Colonic mucosa (tissue), 4 donors: ENCODE results near the gene GOLGA8K. TPM values are rescaled to one million over a fixed set of nuclear protein-coding genes. Genes with fewer than 3 reads are reported as not detected.
"Not testable (repeated sequence)": the region's sequence is repeated elsewhere in the genome, so short reads cannot be mapped to it uniquely, and the experiment has no call there.

ENCODE experiments used
- DNase-seq: peaks from one replicate; pipeline ENCODE4 v3.0.0-alpha.2; 2020
- H3K27ac ChIP-seq: fragments of 200-600 bp; one replicate; pipeline ENCODE4 v1.8.0; 2021
- H3K27me3 ChIP-seq: fragments of 200-600 bp; one replicate; pipeline ENCODE4 v1.8.0; 2021
- H3K36me3 ChIP-seq: fragments of 200-600 bp; one replicate; pipeline ENCODE4 v1.8.0; 2021
- H3K4me1 ChIP-seq: fragments of 200-600 bp; one replicate; pipeline ENCODE4 v1.8.0; 2021; ENCODE audit warnings: mild to moderate bottlenecking
- H3K4me3 ChIP-seq: fragments of 200-600 bp; one replicate; pipeline ENCODE4 v1.8.0; 2021
- H3K9ac ChIP-seq, 2 donors: one replicate each; pipeline ENCODE4 v1.7.0; 2013; ENCODE audit warnings: control low read depth in 2 of 2, low read depth in 2 of 2, low read length in 2 of 2
- H3K9me3 ChIP-seq: fragments of 200-600 bp; one replicate; pipeline ENCODE4 v1.8.0; 2021
- intact Hi-C: fragments of 100-400 bp; cut with DNase I; formaldehyde crosslinking; loops from one replicate; pipeline ENCODE4 v1.14.1; 2022
- total RNA-seq, 2 donors: library from RNA; stranded (reverse); fragmentation: NEBNext Ultra II Directional in 1 of 2; extraction: Animal tissue kit (Norgen Biotek cat#: 25700) in 1 of 2; gene quantifications; one replicate each; pipeline ENCODE4 v1.2.1, GENCODE V29; 2021
- donor health status: healthy.
- donor health status: DM: no; HTN: no; CAD: no.
- donor health status: DM: no; HTN: no; CAD: no.

GOLGA8K gene
- total RNA-seq, 2 donors from 2014 or later: 0.22 to 0.24 TPM

DNA sequence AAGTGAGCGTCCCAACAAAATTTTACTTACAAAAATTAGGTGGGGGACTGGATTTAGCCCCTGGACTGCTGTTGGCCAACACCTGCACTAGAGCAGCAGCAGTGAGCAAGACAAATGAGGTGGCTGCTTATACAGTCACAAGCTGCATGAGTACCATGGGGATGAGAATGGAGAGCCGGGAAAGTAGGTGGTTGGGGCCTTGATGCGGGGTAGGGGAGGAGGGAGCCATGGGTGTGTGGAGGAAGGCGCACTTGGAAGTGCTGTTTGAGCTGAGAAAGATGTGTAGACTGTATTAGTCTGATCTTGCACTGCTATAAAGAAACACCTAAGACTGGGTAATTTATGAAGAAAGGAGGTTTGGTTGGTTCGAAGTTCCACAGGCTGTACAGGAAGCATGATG lies 31.0 kb downstream of the GOLGA8K start:
- H3K4me1 ChIP-seq, H3K9me3 ChIP-seq, H3K36me3 ChIP-seq, H3K27me3 ChIP-seq, H3K4me3 ChIP-seq, H3K27ac ChIP-seq, H3K9ac ChIP-seq, DNase-seq, intact Hi-C loops: not testable (repeated sequence)

DNA sequence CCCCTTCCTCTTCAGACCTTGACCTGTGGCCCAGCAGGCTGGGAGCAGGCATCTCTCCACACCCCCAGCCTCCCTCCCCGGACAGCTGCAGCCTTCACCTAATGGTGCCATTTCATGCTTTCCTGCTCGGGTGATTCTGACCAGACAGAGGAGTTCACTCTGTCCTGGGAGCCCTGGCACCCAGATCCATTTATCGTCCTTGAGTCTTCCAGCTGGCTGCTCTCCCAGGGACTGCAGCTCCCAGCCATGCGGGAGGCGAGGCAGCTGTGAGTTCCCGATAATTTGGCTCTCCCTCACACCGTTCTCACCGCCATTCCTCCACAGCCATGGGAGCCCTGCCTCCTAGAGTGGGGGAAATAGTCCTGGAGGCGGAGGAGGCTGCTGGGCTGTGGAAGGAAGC lies 32.6 kb downstream of the GOLGA8K start:
- H3K4me3 ChIP-seq, H3K9ac ChIP-seq, H3K36me3 ChIP-seq, H3K27me3 ChIP-seq, DNase-seq, H3K9me3 ChIP-seq, H3K4me1 ChIP-seq, intact Hi-C loops, H3K27ac ChIP-seq: not testable (repeated sequence)

DNA sequence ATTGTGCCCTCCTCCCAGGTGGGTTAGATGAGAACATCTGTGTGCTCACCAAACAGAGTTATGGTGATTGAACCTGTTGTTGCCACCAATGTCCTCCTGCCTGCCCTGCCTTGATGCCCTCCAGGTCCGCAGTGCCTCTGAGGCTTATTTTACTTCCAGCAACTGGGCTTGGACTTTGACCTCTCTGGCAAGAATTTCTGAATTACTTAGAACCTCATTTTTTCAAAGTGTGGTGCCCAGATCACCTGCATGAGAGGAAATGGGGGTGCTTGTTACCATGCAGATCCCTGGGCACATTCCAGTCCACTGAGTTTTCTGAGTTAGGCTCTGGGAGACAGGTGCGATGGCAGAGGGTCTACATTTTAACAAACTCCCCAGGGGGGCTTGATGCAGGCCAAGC lies 33.0 kb downstream of the GOLGA8K start:
- H3K9me3 ChIP-seq, H3K27me3 ChIP-seq, H3K36me3 ChIP-seq, H3K27ac ChIP-seq, DNase-seq, H3K4me1 ChIP-seq, intact Hi-C loops, H3K4me3 ChIP-seq, H3K9ac ChIP-seq: not testable (repeated sequence)

DNA sequence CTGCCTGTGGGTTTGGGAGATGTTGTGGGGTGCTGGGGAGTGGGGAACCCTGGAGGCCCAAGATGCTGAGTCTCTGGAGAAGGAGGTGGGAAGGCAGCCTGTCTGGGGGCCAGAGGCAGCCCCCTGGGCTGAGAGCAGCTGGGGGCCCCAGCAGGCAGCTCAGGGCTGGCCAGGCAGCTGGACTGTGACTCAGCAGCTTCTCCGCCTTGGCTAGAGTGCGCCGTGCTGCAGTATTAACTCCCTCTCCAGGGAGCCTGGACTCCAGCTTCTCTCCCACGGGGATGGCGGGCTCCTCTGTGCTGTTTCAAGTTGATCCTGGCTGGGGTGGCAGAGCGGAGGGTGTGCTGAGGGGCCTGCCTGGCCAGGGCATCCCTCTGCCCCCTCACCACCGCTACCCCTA lies 36.6 kb downstream of the GOLGA8K start:
- H3K36me3 ChIP-seq, H3K9me3 ChIP-seq, H3K4me1 ChIP-seq, H3K9ac ChIP-seq, H3K27ac ChIP-seq, H3K27me3 ChIP-seq, DNase-seq, H3K4me3 ChIP-seq, intact Hi-C loops: not testable (repeated sequence)

DNA sequence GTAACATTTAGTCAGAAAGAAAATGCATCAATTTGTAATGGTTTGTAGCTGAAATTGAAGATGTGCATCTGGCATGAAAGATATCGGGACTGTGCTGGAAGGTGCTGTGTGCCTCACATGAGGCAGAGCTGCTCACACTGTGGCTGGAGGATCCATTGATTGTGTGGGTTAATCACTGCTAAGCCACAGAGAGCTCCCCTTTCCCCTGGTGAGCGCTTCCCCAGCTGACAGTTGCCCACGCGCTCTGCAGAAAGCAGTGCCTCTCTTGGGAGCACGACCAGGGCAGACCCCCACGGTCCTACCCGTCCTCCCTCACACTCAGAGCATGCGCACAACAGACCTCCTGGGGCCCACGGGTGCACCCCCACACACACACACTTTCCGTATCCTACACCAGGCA lies 37.1 kb downstream of the GOLGA8K start:
- DNase-seq, H3K9ac ChIP-seq, H3K27me3 ChIP-seq, H3K27ac ChIP-seq, H3K4me1 ChIP-seq, H3K4me3 ChIP-seq, intact Hi-C loops, H3K36me3 ChIP-seq, H3K9me3 ChIP-seq: not testable (repeated sequence)

DNA sequence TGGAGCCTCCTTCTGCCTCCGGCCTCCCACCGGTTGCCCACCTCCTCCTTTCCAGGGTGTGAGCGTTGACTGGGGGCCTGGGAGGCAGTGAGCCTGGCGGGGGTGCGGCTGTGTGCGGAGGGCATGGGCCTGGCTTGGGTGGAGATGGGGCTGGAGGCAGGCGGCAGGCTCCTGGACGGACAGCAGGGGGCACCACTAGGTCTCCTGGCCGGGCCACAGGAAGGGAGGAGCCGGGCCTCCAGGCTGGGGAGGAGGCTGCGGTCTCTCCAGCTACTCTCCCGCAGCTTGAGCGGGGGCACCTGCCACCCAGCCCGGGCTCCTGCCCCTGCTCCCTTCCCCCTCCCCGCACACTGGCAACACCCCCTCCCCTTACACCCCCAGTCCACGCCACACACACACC lies 38.1 kb downstream of the GOLGA8K start:
- H3K27ac ChIP-seq, H3K36me3 ChIP-seq, intact Hi-C loops, H3K9ac ChIP-seq, H3K9me3 ChIP-seq, H3K4me3 ChIP-seq, H3K27me3 ChIP-seq, H3K4me1 ChIP-seq: not testable (repeated sequence)
- DNase-seq: peak; percentile 19

DNA sequence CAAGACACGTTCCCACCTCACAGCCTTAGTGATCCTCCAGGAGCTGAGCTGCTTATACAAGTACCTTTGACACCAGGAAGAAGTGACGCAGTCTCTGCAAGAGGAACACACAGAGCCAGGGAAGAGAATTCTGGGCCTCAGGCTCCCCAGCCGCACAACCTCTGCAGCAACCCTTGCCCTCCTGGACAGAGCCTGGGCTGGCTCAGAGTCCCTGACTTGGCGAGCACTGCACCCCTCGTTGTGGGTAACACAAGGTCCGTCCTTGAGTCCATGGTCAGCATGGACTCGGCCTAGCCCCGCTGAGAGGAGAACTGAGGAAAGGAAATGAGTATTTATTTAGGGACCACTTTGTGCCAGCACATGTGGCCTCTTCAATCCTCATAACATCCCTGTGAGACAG lies 39.6 kb downstream of the GOLGA8K start:
- DNase-seq, intact Hi-C loops, H3K27ac ChIP-seq, H3K4me1 ChIP-seq, H3K36me3 ChIP-seq, H3K27me3 ChIP-seq, H3K9me3 ChIP-seq, H3K4me3 ChIP-seq, H3K9ac ChIP-seq: not testable (repeated sequence)

DNA sequence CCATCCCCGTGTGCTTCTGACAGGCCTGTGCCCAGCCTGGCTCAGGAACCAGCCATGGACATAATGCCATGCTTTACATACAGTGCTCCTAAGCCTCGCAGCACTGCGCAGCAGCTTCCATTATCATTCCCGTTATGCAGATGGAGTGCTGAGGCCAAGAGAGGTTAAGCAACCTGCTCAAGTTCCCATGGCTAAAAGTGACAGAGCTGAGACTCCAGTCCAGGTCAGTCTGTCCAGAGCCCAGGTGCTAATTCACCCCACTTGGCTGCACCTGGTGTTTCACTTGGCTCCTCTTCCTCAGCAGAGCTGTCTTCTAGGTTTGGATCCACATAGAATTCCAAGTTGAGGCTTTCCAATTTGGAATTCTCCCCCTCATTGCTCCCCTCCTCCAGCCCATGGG lies 41.4 kb downstream of the GOLGA8K start:
- H3K27ac ChIP-seq, H3K9me3 ChIP-seq, H3K36me3 ChIP-seq, H3K27me3 ChIP-seq, H3K4me1 ChIP-seq, intact Hi-C loops, H3K9ac ChIP-seq, H3K4me3 ChIP-seq, DNase-seq: not testable (repeated sequence)

DNA sequence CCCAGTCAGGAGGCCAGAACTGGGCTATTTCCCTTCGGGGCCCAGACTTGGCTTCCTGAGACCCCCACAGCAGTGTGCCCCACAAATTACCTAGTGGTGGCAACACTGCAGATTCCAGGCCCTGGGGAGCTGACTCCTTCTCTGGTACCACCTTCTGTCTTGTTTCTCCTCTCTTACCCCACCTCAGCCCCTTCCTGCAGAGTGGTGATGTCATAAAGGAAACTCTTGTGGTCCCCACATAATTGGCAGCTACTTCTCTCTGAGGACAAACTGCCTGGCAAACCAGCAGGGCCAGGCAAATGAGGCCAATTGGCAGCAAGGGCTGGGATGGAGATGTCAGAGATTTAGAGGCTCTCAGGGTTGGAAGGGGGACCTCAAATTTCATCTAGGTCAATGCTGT lies 44.6 kb downstream of the GOLGA8K start:
- intact Hi-C loops, H3K4me1 ChIP-seq, H3K4me3 ChIP-seq, H3K9me3 ChIP-seq, H3K27ac ChIP-seq, H3K9ac ChIP-seq, DNase-seq, H3K36me3 ChIP-seq, H3K27me3 ChIP-seq: not testable (repeated sequence)

DNA sequence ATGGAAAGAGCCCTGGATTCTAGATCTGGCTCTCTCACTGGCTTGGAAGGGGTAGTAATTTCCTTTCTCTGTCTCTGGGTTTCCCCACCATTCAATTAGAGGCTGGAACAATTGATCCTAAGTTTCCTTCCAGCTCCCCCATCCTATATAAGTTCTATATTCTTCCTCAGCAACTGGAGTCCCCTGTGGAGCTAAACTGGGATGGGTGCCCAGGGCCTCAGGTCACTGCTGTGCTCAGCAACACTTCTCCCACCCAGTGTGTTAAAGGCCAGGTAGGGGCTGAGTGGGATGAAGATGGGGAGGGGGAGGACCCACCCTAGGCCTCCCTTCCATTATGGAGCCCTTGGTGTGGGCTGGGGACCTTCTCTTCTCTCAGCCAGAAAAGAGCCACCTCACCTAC lies 46.2 kb downstream of the GOLGA8K start:
- H3K9ac ChIP-seq, intact Hi-C loops, H3K4me3 ChIP-seq, H3K36me3 ChIP-seq, H3K27me3 ChIP-seq, DNase-seq, H3K9me3 ChIP-seq, H3K4me1 ChIP-seq, H3K27ac ChIP-seq: not testable (repeated sequence)

DNA sequence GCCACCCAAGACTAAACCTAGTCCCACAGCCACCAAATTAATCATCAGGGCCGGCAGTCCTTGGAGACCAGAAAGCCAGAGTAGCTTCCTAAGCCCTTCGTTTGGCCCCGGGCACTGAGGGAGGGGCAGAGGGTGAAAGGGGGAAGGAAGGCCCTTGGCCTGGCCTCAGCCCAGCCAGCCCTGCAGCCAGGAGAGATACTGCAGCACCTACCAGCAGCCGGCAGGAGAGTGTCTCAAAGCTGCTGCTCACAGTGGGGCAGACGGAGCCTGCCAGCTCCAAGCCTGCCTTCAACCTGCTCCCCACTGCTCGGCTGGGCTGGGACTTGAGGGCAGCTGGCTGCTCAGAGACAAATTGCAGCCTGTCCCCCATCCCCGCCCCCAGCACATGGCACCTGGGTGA lies 50.3 kb downstream of the GOLGA8K start:
- H3K9ac ChIP-seq, H3K27me3 ChIP-seq, intact Hi-C loops, H3K36me3 ChIP-seq, DNase-seq, H3K4me3 ChIP-seq, H3K27ac ChIP-seq, H3K9me3 ChIP-seq, H3K4me1 ChIP-seq: not testable (repeated sequence)

DNA sequence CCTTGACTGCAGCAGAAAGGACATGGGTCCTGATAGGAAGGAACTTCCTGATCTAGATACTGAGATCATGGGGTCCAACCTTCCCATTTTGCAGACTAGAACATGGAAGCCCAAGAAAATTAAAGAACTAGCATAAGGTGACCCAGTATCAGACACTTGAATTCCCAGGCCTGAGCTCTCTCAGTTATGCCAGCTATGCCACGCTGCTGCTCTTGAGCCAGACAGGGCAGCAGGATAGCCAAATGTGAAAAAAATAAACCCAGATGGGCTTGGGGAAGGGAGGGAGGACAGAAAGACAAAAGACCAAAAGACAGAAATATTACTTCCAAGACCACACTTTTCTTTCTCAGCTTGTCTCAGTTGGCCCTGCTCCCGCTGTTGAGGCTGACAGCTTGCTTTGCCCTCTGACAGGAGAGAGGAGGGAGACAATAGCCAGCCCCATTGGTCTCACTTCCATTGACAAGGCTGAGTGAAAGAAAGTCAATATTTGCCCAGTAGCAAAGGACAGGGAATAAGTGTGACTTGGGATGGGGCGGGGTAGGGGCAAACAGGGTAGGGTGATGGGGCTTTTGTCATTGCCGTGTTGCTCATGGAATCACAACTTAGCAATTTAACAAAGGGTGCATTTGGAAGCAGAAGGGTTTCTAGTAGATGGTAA lies 52.4 kb downstream of the GOLGA8K start:
- H3K4me3 ChIP-seq, H3K9ac ChIP-seq, intact Hi-C loops: not testable (repeated sequence)

DNA sequence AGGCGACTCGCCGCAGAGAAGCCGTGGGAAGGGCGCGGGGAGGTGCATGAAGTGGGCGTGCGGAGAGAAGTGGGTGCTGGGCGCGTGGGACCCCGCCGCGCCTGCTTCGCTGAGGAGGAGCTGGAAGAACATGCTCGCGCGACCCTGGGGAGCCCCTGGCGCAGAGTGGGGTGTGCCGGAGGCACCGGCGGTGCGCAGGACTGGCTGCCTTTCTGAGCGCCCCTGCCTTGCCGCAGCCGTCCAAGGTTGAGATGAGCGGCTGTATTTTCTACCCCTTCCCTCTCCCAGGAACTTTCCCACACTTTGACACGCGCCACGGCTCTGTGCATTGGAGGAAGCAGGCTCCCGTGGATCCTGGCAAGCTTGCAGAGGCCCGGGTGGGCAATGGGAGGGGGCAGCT lies 56.1 kb downstream of the GOLGA8K start:
- intact Hi-C loops, H3K9ac ChIP-seq, H3K4me3 ChIP-seq, H3K4me1 ChIP-seq, H3K9me3 ChIP-seq, H3K27me3 ChIP-seq, H3K36me3 ChIP-seq, H3K27ac ChIP-seq, DNase-seq: not testable (repeated sequence)

More for the DNA sequence above, 52.4 kb downstream of the GOLGA8K start:
- H3K27me3 ChIP-seq, DNase-seq, H3K36me3 ChIP-seq, H3K27ac ChIP-seq, H3K9me3 ChIP-seq, H3K4me1 ChIP-seq: not testable (repeated sequence)

DNA sequence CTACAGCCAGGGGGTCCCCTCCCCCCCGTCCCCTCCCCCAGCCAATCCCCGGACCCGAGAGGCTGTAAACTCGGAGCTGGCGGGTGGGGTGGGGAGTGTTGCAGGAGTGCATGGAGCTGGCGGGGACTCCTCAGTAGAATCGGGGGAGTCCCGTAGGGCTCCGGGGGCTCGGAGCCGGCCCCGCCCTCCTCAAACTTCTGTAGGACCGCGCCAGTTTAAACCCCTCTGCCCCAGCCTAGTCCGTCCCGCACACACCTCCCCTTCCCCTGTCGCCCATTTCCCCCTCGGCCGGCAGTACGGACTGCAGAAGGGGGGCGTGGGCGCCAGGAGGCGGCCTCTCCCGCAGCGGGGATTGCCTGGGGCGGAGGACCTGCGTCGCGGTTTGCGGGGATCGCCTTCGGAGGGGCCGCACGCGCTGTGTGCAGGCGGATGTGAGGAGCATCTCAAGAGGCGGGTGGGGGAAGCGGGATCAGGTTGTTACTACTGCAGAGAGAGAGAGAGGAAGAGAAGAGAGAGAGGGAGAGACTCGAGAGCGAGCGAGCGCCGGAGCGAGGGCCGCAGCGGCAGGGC lies 57.0 kb downstream of the GOLGA8K start:
- H3K9me3 ChIP-seq, H3K4me1 ChIP-seq, H3K27ac ChIP-seq, H3K4me3 ChIP-seq, H3K27me3 ChIP-seq, intact Hi-C loops, H3K9ac ChIP-seq, DNase-seq, H3K36me3 ChIP-seq: not testable (repeated sequence)
